DMS 273 (cell line): ENCODE measurements around the gene CINP.

Experiments used
- DNase-seq: peaks from one replicate; lab custom pipeline; 2025; ENCODE audit not compliant: unreplicated experiment; lab: John Stamatoyannopoulos, UW

CINP gene

GRCh38 chr14:102362545-102363181 is at the start of gene CINP, which contains the start of gene TECPR2:
Gene CINP (minus strand): TSS chr14:102362890. CDS start chr14:102362851, 39 bp downstream.
Gene TECPR2 (plus strand): TSS chr14:102362941. CDS start chr14:102376722, 13,781 bp downstream.
- DNase-seq: peak; percentile 99

DNA sequence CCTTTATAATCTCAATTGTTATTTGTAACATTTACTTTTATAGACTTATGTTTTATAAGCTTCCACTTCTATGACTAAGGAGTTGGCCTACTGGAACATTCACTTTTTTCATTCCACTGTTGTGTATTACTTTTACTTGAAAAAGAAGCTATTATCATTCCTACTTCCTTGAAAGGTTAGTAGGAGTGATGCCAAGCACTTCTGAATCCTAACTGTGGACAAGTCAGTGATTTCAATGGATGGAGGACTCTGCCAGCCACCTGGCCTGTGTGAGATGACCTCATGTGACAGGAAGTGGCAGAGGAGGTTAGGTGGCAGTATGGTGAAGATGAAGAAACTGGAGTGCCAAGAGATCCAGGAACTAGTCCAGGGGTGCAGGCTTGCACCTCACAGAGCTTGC is 46.0 kb upstream of the CINP start:
- DNase-seq: no peak

- DNase-seq: no peak
Measured at GRCh38 chr14:102407258-102407657, 44.6 kb upstream of the CINP start.

- no peak for DNase-seq
Measured at GRCh38 chr14:102403028-102403427, 40.3 kb upstream of the CINP start.

DNA sequence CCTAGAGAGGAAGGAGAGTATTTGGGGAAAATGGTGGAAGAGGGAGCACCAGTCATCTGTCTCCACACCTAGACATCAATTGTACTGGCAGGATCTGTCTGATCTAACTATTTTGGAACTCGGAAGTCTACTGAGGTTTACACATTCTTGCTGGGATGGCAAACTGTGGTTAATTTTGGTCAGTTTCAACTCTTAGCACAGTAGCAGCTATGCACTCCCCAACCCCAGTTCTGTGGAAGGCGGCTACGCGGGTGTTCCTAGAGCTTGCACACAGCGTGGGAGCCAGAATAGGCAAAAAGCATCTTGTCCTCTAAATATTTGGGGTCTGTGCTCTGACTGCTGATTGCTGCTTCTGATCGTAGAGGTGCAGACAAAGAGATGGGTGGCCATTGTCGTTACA is 33.8 kb upstream of the CINP start:
- DNase-seq: no peak

DNA sequence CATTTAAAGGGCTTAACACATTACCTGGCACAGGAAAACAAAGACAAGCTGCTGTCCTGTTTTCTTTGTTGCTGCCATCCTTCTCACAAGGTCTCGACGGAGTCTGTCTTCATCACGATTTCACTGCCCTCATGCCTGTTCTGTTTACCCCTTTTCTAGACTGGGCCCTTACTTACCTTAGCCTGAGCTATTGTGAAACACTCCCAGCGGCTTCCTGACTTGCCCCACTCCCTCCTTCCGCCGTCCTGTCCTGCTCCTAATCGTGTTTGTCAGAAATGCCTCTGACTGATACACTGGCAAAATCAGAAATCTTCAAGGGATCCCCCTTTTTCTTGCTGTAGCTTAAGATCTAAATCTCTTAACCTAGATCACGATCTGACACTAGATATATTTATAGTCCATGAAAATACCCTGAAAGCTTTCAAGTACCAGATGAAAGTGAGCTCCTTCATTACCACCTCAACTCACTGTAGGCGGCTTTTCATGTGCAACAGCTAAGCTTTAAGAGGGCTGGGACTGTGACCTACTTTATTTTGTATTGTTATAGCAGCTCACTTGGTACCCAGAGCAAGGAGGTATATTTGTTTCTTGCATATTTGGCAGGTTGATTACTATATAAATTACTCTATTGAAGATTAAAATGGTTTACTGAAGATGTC is 32.2 kb upstream of the CINP start:
- no peak for DNase-seq

DNA sequence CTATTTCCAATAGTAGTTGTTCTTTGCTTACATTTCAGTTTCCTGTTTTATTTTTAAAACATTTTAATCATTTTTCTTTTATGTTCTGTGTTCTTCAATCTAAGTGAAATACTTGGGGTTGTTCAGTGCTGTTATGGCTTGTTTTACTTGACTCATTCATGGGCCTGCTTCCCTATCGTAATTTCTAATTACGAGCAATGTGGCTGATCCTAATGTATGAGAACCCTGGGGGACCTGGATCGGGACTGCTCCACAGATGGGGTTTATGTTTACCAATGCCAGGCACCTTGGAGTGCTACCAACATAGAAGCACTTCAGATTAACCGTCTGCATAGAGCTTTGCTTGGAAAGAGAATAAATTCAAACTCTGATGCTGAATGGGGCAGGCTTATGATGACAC is 29.8 kb upstream of the CINP start:
- peak; percentile 56 for DNase-seq

DNA sequence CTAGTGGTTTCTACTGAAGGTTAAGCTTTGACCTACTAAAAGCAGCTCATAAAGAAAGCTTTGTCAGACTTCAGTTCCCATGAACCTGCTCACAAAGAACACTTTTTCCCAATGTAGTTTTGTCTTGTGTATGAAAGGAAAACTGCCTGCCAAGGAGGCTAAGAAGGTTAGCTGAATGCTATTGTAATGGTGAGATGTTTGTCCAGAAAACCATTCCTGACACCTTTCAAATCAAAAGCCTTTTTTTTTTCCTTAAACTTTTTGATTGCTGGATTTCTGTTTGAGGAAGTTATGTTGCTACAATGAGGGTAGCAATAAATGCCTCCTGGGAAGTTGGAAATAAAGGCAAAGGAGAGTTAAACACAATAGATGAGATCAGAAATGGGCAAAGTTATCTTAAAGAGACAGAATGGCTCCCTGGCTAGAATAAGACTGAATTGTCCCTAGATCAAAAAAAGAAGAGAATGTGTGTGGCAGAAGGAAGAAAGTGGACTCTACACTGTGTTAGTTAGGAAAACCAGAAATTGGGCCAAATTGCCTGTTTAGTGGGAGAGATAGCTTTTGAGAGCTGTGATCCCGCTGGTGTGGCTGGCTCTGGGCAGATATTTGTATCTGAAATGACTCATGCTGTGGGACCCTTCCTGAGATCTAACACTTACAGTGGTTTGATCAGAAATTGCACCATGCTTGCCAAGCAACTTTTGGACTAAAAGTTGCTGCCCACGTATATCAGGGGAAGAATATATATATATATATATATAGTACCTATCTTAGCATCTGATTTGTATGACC is 27.6 kb upstream of the CINP start:
- DNase-seq: no peak

- no peak for DNase-seq
Measured at GRCh38 chr14:102389246-102389645, 26.6 kb upstream of the CINP start.

- DNase-seq: no peak
Measured at GRCh38 chr14:102387086-102387485, 24.4 kb upstream of the CINP start.

GRCh38 chr14:102378830-102379229 is 16.1 kb upstream of the CINP start:
- no peak for DNase-seq

- no peak for DNase-seq
Measured at GRCh38 chr14:102377696-102378095, 15.0 kb upstream of the CINP start.

DNA sequence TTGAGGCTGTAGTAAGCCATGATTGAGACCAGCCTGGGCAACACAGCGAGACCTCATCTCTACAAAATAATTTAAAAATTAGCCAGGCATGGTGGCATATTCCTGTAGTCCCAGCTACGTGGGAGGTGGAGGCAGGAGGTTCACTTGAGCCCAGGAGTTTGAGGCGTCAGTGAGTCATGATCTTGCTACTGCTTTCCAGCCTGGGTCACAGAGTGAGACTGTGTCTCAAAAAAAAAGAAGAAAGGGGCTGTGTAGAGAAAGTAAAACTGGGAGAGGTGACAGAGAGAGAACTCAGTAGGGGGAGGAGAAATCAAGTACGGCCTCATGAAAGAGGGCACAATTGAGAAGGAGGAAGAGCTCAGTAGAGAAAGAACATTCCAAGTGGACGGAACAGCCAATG is 12.4 kb upstream of the CINP start:
- no peak for DNase-seq

DNA sequence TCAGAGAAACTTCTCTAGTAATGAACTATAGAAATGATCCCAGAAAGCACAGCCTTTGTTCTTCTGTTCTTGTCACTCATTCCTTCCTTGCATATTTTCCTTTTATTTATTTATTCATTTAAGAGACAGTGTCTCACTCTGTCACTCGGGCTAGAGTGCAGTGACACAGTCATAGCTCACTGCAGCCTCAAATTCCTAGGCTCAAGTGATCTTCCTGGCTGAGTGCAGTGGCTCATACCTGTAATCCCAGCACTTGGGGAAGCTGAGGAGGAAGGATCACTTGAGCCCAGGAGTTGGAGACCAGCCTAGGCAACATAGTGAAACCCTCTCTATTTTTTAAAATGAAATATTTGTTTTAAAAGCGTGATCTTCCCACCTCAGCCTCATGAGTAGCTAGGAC is 11.6 kb upstream of the CINP start:
- no peak for DNase-seq

DNA sequence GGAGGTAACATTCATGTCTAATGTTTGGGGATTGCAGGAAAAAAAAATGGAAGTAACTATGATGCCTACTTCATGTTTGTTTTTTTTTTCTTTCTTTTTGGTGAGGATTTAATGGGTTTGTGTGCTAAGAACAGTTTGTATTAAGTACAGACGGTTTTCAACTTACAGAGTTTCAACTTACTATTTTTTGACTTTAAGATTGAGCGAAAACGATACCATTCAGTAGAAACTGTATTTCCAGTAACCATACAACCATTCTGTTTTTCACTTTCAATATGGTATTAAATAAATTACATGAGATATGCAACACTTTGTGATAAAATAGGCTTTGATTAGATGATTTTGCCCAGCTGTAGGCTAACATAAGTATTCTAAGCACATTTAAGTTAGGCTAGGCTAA is 10.4 kb upstream of the CINP start:
- DNase-seq: no peak

- no peak for DNase-seq
Measured at GRCh38 chr14:102371361-102371760, 8.7 kb upstream of the CINP start.

DNA sequence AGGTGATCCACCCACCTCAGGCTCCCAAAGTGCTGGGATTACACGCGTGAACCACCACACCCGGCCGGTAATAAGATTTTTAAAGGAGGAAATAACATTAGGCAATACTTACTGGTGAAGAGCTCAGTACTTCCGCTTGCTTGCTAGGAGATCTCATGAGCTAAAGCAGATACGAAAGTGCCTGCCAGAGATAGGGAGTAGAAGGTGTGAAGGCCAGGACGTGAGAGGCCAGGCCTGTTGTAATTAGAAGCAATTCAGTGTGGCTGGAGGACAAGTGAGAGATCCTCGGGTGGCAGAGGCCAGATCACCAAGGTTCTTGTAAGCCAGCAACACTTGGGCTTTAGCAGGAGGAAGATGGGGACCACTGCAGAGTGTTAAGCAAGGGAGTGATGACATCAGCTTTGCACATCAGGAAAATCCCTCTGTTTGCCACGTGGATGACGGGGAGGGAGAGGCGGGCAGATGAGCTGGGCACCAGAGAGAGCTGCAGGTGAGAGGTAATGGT is 7.7 kb upstream of the CINP start:
- no peak for DNase-seq

GRCh38 chr14:102363182-102363943 is 673 bp upstream of the CINP start:
- DNase-seq: peak; percentile 82

DNA sequence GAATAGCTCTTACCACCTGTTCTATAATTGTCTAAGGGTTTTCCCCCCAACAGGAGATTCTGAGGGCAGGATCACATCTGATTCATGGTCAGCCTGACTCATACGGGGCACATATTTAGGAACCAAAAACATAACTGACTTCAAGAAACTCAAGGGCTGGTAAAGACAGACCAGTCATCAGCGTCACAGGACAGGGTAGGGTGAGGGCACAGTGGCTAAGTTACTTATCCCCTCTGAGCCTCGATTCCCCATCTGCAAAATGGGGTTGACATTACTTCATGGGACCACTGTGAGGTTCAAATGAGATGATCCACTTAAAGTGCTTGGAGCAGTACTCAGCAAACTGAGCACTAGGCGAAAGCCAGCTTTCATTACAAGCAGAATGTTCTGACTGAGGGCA is 606 bp downstream of the CINP start:
- no peak for DNase-seq

DNA sequence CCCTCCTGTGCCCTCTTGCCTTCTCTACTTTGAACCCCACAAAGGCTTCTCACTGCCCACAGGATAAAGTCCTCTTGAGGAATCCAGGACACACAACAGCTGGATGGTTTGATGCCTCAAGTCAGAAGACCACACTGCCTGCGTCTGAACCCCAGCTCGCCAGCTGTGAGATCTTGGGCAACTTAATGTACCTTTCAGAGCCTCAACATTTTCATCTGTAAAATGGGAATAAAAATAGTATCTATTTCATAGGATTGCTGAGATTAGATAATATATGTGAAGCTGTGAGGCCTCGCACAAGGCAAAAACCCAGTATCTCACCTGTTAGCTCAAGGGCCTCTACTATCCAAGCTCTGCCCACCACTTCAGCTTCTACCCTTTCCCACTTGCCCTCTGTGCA is 2.3 kb downstream of the CINP start:
- no peak for DNase-seq

DNA sequence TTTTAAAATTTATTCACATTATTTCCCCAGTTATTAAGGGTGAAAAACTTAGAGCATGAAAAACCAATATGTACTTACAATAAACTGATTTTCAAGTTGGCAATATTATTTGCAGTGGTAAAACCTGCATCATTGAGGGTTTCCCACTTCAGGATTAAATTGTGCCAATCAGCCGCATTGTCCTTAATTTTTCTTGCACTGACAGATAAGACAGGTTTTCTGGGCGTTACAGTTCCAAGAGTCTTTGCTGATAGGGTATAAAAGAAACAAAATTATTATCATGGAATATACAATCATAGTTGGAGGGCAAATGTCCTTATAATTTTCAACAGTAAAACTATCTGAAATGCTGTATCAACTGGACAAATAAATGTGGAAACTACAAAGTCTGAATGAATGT is 3.3 kb downstream of the CINP start:
- DNase-seq: no peak
